ENCODE data around the gene INPP5A.
"Not testable (repeated sequence)": the region's sequence is repeated elsewhere in the genome, so short reads cannot be mapped to it uniquely, and the experiment has no call there.

Gene INPP5A

DNA sequence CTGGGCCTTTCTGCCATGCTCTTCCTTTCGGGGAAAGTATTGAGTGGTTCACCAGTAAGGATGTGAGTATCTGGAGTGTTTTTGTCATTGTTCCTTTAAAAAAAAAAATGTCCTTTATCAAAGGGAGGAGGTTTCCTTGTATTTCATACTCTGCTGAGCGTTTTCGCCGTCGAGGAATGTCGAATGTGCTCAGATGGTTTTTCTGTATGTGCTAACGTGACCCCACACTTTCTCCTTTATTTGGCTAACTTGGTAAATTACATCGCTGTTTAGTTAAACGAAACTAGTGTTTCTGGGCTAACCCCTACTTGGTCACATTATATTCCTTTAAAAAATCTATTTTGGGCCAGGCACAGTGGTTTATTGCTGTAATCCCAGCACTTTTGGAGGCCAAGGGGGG lies 45.9 kb downstream of the INPP5A start:
- DNase-seq: no peak

DNA sequence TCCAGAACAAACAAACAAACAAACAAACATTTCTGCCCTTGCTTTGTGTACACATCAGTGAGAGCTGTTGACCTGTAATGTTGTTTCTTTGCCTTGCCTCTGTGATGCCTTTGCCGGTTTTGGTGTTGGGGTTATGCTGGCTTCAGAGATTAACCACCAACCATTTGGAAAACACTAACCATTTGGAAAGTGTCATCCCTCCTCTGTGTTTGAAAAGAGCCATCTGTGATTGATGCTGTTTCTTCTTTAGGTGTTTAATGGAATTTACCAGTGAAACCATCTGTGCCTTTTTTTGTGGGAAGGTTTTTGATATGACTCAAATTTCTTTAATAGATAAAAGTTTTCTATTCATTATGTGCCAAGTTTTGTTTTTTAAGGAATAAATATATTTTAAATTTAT lies 46.5 kb downstream of the INPP5A start:
- DNase-seq: no peak

DNA sequence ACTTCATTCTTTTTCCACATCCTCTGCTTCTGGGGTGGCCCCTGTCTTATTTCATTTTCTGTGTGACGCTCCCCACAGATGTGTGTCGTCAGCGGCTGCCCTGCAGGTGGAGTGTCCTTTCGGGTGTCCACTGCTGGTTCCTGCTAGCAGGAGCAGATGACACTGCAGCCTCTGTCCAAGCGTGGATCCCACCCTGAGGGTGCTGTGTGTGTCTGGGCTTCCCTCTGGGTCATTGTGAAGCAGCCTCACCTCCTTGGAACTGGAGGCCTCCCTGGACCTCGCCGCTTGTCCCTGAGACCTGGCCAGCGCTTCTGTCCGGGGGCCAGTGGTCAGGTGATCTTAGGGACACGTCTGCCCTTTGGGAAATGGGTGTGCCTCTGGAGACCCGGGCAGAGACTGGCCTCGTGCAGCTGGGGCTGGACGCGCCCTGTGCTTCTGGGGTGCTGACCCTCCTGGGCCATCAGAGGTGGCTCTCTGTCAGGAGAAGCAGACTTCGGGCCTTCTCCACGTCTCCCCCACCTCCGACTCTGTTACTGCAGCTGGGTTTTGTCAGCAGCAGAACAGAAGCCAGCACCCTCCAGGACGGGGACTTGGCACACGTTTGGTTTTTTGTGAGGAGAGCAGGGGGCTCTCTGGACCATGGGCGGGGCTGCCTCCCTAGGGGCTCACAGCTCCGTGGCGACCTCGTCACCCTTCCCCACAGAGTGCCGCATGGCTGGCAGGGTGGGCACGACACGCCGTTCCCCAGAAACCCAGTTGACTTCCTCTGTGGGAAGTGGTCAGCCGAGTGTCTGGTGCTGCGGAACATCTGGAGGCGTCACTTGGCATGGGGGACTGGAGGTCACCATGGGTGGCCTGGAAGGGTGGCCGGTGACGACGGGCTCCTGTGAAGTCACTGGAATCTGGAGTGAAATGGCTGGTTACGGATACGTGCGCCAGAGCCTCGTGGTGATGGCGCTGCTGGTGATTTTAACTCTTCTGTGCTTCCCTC lies 48.4 kb downstream of the INPP5A start:
- DNase-seq: peak; percentile 45

DNA sequence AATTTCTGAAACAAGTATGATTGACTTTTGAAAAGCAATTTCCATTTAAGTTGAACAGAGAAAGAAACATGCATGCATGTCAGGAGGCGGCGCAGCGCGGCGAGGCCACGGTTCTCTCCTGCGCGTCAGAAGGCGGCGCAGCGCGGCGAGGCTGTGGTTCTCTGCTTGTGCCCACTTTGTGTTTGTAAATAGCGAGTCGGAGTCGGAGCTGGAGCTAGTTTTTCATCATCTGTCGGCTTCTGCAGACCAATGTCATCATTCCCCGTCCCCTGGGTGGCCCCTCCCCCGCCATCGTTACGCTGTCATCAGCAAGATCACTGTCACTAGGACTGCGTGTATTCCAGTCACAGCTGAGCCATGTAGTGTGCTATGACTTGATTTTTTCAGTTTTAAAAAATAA lies 49.2 kb downstream of the INPP5A start:
- no peak for DNase-seq

- DNase-seq: no peak
Observed at GRCh38 chr10:132587175-132587574, 49.6 kb downstream of the INPP5A start.

DNA sequence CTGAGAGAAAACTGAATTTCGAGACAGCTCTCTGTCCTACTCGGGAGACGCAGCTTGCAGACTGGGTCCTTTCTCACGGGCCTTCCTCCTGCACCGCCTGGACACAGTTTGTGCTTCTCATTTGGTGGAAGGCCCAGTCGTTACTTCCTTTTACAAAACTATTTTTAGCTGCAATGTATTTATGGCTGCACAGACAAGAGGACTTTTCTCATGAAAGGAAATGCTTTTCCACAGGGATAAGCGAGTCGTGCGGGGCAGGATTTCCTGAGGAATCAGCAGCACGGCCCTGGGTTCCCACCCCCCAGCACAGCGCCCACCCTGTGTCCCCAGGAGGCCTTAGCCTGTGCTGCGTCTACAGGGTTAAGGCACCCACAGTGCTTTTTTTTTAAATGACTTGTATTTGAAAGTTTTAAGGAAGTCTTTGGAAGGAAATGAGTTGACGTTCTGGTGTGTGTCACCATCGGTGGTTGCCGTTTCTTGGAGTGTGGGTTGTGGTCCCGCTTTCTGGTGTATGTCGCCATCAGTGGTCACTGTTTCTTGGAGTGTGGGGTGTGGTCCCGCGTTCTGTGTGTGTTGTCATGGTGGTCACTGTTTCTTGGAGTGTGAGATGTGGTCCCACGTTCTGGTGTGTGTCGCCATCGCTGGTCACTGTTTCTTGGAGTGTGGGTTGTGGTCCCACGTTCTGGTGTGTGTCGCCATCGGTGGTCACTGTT lies 50.9 kb downstream of the INPP5A start:
- DNase-seq: no peak

DNA sequence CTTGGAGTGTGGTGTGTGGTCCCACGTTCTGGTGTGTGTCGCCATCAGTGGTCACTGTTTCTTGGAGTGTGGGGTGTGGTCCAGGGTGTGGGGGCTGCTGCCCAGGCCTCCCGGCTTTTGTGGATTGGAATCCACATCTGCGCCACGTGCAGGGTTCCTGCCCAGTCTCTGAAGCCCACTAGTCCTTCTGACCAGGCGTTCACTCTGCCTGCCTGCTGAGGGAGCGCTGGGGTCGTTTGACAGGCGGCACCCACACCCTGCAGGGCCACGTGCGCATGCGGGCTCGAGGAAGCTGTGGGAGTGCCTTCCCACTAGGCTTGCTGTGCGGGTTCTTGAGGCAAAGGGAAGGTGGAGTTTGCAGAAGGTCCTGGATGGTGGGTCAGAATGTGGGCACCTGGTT lies 51.4 kb downstream of the INPP5A start:
- no peak for DNase-seq

DNA sequence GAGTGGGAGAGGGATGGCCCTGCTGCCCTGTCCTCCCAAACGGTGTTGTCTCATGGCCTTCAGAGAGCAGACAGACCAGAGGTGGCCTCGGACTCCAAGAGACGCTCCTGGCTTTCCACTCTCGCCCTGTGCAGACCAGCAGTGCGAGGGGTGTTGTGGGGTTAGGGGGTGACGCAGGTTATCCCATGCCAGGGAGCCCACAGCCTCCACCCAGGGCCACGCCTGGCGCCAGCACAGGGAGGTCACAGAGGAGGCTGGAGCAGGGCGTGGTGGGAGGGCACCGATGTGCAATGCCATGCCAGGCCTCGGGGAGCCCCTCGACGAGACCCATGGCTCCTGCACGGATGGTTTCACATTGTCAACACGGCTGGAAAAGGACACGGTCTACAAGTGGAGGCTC lies 52.1 kb downstream of the INPP5A start:
- no peak for DNase-seq

DNA sequence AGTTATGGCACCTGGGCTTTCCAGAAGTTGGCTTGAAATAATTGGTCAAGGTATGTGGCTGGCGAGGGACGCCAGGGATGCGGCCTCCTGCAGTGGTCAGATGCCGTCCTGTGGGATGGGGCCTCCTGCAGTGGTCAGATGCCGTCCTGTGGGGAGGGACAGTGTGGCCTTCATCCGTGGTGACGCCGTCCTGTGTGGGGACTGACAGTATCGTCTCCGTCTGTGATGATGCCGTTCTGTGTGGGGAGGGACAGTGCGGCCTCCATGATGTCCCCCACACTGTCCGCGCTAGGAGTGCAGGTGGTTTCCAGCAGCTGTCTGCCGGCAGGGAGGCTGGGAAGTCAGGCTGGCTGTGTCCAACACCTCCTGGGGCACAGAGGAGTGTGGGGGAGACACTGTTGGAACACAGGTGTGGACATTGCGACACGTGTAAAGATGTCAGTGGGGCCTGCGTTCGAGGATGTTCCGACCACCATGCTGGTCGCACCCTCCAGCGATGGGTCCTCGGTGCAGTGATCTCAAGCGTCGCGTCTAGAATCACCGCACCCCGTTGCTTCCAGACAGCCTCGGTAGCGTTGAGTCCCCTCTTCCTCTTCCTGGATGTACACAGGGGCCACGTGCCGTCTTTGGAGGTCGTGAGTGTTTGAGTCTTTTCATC lies 52.6 kb downstream of the INPP5A start:
- no peak for DNase-seq

- no peak for DNase-seq
Observed at GRCh38 chr10:132590752-132591121, 53.1 kb downstream of the INPP5A start.

- DNase-seq: peak; percentile 60
Observed at GRCh38 chr10:132591166-132591971, 53.8 kb downstream of the INPP5A start.

DNA sequence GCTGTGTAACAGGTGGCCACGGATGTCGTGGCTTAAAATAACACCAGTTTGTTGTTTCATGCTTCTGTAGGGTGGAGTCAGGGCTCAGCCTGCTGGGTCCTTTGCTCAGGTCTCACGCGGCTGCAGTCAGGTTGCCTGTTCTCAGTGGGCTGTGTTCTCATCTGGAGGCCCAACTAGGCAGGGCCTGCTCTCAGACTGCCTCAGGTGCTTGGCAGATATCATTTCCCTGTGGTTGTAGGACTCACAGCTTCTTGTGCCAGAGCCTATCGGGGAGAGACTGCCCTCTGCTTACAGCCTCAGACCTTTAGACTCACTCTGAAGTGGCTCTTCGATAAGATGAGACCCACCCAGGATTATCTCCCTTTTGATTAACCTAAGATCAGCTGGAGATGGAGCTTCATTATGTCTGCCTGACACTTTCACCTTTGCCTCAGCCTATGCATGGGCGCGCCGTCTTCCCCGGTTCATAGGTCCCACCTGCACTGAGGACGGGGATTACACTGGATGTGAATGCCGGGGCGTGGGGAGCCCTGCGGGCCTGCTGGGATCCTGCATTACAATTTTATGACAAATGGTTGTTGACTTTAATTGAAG lies 55.3 kb downstream of the INPP5A start:
- no peak for DNase-seq

- no peak for DNase-seq
Observed at GRCh38 chr10:132593389-132593788, 55.8 kb downstream of the INPP5A start.

GRCh38 chr10:132593900-132594876 lies 56.6 kb downstream of the INPP5A start:
- no peak for DNase-seq

GRCh38 chr10:132595021-132595420 lies 57.4 kb downstream of the INPP5A start:
- no peak for DNase-seq

DNA sequence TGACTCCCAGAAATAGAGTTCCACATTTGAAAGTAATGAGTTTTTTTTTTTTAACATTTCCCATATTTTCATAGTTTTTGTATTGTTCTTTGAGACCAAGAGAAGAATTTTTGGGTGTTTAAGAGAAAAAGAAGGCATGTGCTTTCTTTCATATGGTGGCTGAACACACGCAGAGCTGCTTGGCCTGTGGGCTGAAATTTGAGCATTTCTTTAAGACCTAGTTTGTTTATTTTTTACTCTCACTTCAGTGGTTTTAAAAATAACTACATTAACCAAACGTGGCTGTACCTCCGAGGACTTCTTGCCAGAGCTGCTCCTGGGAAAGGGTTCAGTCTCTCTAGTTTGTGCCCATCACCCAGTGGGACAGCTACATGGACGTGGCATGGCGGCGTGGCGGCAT lies 58.3 kb downstream of the INPP5A start:
- DNase-seq: no peak

DNA sequence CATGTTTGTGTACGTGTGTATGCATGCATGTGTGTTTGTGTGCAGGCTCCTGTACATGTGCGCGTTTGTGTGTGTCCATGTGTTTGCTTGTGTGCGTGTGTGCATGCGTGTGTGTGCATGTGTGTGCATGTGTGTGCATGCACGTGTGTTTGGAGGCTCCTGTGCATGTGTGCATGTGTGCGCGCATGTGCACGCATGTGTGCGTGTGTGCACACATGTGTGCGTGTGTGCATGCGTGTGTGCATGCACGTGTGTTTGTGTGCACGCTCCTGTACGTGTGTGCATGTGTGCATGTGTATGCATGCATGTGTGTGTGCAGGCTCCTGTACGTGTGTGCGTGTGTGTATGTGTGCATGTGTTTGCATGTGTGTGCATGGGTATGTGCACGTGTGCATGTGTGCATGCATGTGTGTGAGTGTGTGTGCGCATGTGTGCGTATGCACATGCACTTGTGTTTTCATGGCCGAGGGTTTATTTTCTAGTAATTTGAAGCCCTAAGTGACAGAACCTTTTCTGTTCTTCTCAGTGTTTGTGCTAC lies 59.2 kb downstream of the INPP5A start:
- DNase-seq: no peak

- no peak for DNase-seq
Observed at GRCh38 chr10:132597654-132598053, 60.1 kb downstream of the INPP5A start.

DNA sequence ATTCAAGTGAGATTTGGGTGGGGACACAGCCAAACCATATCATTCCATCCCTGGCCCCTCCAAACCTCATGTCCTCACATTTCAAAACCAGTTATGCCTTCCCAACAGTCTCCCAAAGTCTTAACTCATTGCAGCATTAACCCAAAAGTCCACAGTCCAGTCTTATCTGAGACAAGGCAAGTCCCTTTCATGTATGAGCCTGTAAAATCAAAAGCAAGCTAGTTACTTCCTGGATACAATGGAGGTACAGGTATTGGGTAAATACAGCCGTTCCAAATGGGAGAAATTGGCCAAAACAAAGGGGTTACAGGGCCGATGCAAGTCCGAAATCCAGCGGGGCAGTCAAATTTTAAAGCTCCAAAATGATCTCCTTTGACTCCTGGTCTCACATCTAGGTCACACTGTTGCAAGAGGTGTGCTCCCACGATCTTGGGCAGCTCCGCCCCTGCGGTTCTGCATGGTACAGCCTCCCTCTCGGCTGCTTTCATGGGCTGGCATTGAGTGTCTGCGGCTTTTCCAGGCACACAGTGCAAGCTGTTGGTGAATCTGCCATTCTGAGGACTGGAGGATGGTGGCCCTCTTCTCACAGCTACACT lies 61.5 kb downstream of the INPP5A start:
- not testable (repeated sequence) for DNase-seq

DNA sequence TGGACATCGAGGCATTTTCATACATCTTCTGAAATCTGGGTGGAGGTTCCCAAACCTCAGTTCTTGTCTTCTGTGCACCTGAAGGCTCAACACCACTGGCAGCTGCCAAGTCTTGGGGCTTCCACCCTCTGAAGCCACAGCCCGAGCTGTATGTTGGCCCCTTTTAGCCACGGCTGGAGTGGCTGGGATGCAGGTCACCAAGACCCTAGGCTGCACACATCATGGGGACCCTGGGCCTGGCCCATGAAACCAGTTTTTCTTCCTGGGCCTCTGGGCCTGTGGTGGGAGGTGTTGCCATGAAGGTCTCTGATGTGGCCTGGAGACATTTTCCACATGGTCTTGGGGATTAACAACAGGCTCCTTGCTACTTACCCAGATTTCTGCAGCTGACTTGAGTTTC lies 62.1 kb downstream of the INPP5A start:
- DNase-seq: no peak

All from islet precursor cell (in vitro differentiated cells).